Cardiac muscle cell (in vitro differentiated cells and primary cell): Measurements from ENCODE around the gene MIS12. TPM values are rescaled to one million over a fixed set of nuclear protein-coding genes. Genes with fewer than 3 reads are reported as not detected.

Experiments
- DNase-seq, 2 donors: peaks; one replicate each; pipeline versions ENCODE4 v3.0.0 to v3.0.0-alpha.2; 2010 to 2017; ENCODE audit warnings: low read depth in 1 of 2, low spot score in 1 of 2
- H3K27ac ChIP-seq: fragments of 200-600 bp; sonication (generic); 2 replicates; pipeline ENCODE4 v1.5.1; 2016
- H3K27me3 ChIP-seq: fragments of 200-600 bp; sonication (generic); 2 replicates; pipeline ENCODE4 v1.6.0; 2016; ENCODE audit warnings: control low read depth
- H3K36me3 ChIP-seq: fragments of 200-600 bp; sonication (generic); 2 replicates; pipeline ENCODE4 v1.5.1; 2016; ENCODE audit warnings: control low read depth
- H3K4me1 ChIP-seq: fragments of 200-600 bp; sonication (generic); 2 replicates; pipeline ENCODE4 v1.8.1; 2017; ENCODE audit warnings: low read depth, mild to moderate bottlenecking, mixed run types
- H3K4me3 ChIP-seq: fragments of 200-600 bp; sonication (generic); 2 replicates; pipeline ENCODE4 v1.5.1; 2016; ENCODE audit warnings: mild to moderate bottlenecking
- H3K9me3 ChIP-seq: fragments of 200-600 bp; sonication (generic); 2 replicates; pipeline ENCODE4 v1.5.1; 2017; ENCODE audit warnings: low read depth, mild to moderate bottlenecking, control low read depth
- CTCF ChIP-seq: IDR thresholded peaks from 2 replicates; pipeline ENCODE4 v1.5.1; 2012; ENCODE audit warnings: low read depth, mild to moderate bottlenecking, low read length
- polyA plus RNA-seq: library from polyadenylated mRNA; unstranded; fragments of >200 nt; fragmentation: Nextera tagmentation; extraction: Ambion mirVana; gene quantifications from 2 replicates; pipeline ENCODE4 v1.2.1, GENCODE V29; 2016
- total RNA-seq: library from RNA; depleted of rRNA; stranded (reverse); fragments of >200 nt; gene quantifications from 2 replicates; pipeline ENCODE4 v1.2.3, GENCODE V29; 2016

Gene MIS12
- total and polyA plus RNA-seq, 2 experiments from 2014 or later = 11.2 to 31.1 TPM

- Histone ChIP-seq H3K27me3 (no peaks in the 10 kb centered on the region), H3K4me1 (peaks cover 9% of the 10 kb centered on the region), H3K4me3 (no peak overlapping the region), H3K27ac (no peak overlapping the region), H3K36me3 (no peaks in the 10 kb centered on the region), H3K9me3 (no peaks in the 10 kb centered on the region)
- no peak for DNase-seq
- TF ChIP-seq CTCF = no peak
Measured at GRCh38 chr17:5530265-5531084, 44.1 kb downstream of the MIS12 start.

- TF ChIP-seq CTCF = no peak
- DNase-seq = no peak
- Histone ChIP-seq H3K4me3 (no peak overlapping the region), H3K9me3 (no peaks in the 10 kb centered on the region), H3K36me3 (no peaks in the 10 kb centered on the region), H3K27me3 (no peaks in the 10 kb centered on the region), H3K27ac (no peak overlapping the region), H3K4me1 (peaks cover 9% of the 10 kb centered on the region)
Measured at GRCh38 chr17:5531085-5531418, 44.7 kb downstream of the MIS12 start.

- TF ChIP-seq CTCF = no peak
- no peaks in the 10 kb centered on the region for H3K4me1 ChIP-seq
- no peaks in the 10 kb centered on the region for H3K36me3 ChIP-seq
- H3K27ac ChIP-seq = no peak overlapping the region
- DNase-seq = no peak
- H3K9me3 ChIP-seq = no peaks in the 10 kb centered on the region
- no peaks in the 10 kb centered on the region for H3K27me3 ChIP-seq
- no peak overlapping the region for H3K4me3 ChIP-seq
Measured at GRCh38 chr17:5532581-5532980, 46.2 kb downstream of the MIS12 start.

GRCh38 chr17:5533486-5534315 lies 47.3 kb downstream of the MIS12 start:
- no peaks in the 10 kb centered on the region for H3K4me1 ChIP-seq
- no peak for TF ChIP-seq CTCF
- H3K4me3 ChIP-seq = no peak overlapping the region
- no peaks in the 10 kb centered on the region for H3K9me3 ChIP-seq
- DNase-seq = no peak
- no peaks in the 10 kb centered on the region for H3K27me3 ChIP-seq
- H3K27ac ChIP-seq = no peak overlapping the region
- H3K36me3 ChIP-seq = no peaks in the 10 kb centered on the region

- no peaks in the 10 kb centered on the region for H3K9me3 ChIP-seq
- TF ChIP-seq CTCF = no peak
- DNase-seq = no peak
- no peaks in the 10 kb centered on the region for H3K27me3 ChIP-seq
- no peaks in the 10 kb centered on the region for H3K4me1 ChIP-seq
- no peaks in the 10 kb centered on the region for H3K36me3 ChIP-seq
- H3K27ac ChIP-seq = no peak overlapping the region
- no peak overlapping the region for H3K4me3 ChIP-seq
Measured at GRCh38 chr17:5535436-5535835, 49.1 kb downstream of the MIS12 start.
